Measurements from ENCODE around the gene PRAF2.

The PRAF2 gene

DNA sequence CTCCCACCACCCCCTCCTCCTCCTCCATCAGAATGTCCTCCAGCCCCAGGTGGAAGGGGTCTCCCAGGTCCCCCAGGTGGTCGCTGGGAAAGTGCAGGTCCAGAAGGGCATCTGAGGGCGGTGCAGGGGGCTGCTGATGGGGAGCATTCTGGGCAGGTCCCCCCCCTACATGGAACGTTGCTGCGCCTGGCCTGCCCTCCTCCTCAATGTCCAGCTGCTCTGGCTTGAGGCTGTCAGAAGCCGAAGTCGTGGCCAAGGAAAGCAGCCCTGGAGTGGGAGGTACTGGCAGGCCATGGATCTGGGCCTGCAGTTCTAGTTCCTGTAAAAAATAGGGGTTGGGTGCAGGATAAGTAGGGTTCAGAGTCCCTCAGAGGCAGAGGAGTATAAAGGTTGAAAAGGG lies 43.5 kb downstream of the PRAF2 start:
- Histone ChIP-seq H4K20me1 (ENCODE audit: low read depth, low read length) (no peaks in the 10 kb centered on the region), H3K9me2 (replicated peaks; ENCODE audit: insufficient read depth, low read length) (no peaks in the 10 kb centered on the region), H3F3A (ENCODE audit: insufficient read depth) (no peaks in the 10 kb centered on the region), H3K4me3 (ENCODE audit: insufficient read depth, low read length, poor library complexity, severe bottlenecking) (no peak overlapping the region), H3K9ac (ENCODE audit: low read length) (no peak overlapping the region), H3K27me3 (ENCODE audit: low read length) (no peaks in the 10 kb centered on the region), H3K4me2 (ENCODE audit: low read depth, low read length, poor library complexity, severe bottlenecking) (no peak overlapping the region), H3K79me2 (ENCODE audit: insufficient read depth, low read length) (no peaks in the 10 kb centered on the region), H3K27ac (ENCODE audit: low read depth, low read length) (no peak overlapping the region), H2AFZ (ENCODE audit: low read depth, low read length, severe bottlenecking) (no peak overlapping the region), H3K36me3 (ENCODE audit: low read length) (no peaks in the 10 kb centered on the region), H3K9me3 (ENCODE audit: insufficient read depth, low read length) (no peaks in the 10 kb centered on the region)
- TF ChIP-seq, protein P1, sequence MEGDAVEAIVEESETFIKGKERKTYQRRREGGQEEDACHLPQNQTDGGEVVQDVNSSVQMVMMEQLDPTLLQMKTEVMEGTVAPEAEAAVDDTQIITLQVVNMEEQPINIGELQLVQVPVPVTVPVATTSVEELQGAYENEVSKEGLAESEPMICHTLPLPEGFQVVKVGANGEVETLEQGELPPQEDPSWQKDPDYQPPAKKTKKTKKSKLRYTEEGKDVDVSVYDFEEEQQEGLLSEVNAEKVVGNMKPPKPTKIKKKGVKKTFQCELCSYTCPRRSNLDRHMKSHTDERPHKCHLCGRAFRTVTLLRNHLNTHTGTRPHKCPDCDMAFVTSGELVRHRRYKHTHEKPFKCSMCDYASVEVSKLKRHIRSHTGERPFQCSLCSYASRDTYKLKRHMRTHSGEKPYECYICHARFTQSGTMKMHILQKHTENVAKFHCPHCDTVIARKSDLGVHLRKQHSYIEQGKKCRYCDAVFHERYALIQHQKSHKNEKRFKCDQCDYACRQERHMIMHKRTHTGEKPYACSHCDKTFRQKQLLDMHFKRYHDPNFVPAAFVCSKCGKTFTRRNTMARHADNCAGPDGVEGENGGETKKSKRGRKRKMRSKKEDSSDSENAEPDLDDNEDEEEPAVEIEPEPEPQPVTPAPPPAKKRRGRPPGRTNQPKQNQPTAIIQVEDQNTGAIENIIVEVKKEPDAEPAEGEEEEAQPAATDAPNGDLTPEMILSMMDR (IDR thresholded peaks at IDR 0.05; ENCODE audit: insufficient read depth, low read length, poor library complexity, severe bottlenecking), result no peak
- no peak for TF ChIP-seq EZH2phosphoT487 (conservative IDR thresholded peaks at IDR 0.05; ENCODE audit: low read length)

DNA sequence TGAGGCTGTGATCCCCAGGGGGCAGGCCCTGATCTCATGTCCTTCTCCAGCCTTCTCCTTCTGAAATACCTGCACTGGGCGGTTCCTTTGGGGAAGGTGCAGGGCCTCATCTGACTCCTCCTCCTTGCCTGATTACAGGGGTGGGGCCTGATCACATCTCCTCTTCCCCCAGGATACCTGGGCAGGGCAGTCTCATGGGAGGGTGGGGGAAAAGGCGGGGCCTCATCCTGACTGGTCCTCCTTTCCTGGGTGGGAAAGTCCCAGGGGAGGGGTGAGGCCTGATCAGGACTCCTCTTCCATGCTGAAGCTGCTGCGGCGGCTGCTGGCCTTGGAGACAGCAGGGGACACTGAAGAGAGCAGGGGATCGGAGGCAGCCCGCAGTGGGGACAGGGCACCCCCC lies 43.9 kb downstream of the PRAF2 start:
- Histone ChIP-seq H3K27me3 (ENCODE audit: low read length) (no peaks in the 10 kb centered on the region), H3K9me2 (replicated peaks; ENCODE audit: insufficient read depth, low read length) (no peaks in the 10 kb centered on the region), H3K9ac (ENCODE audit: low read length) (no peak overlapping the region), H3K79me2 (ENCODE audit: insufficient read depth, low read length) (no peaks in the 10 kb centered on the region), H2AFZ (ENCODE audit: low read depth, low read length, severe bottlenecking) (no peak overlapping the region), H4K20me1 (ENCODE audit: low read depth, low read length) (no peaks in the 10 kb centered on the region), H3K9me3 (ENCODE audit: insufficient read depth, low read length) (no peaks in the 10 kb centered on the region), H3K4me3 (ENCODE audit: insufficient read depth, low read length, poor library complexity, severe bottlenecking) (no peak overlapping the region), H3F3A (ENCODE audit: insufficient read depth) (no peaks in the 10 kb centered on the region), H3K4me2 (ENCODE audit: low read depth, low read length, poor library complexity, severe bottlenecking) (no peak overlapping the region), H3K36me3 (ENCODE audit: low read length) (no peaks in the 10 kb centered on the region), H3K27ac (ENCODE audit: low read depth, low read length) (no peak overlapping the region)
- TF ChIP-seq EZH2phosphoT487 (conservative IDR thresholded peaks at IDR 0.05; ENCODE audit: low read length), result no peak
- TF ChIP-seq, protein P1 (IDR thresholded peaks at IDR 0.05; ENCODE audit: insufficient read depth, low read length, poor library complexity, severe bottlenecking), result no peak
